Keratinocyte (primary cell): ENCODE results near the gene ADGRD1. TPM values are rescaled to one million over a fixed set of nuclear protein-coding genes. Genes with fewer than 3 reads are reported as not detected.

Experiments used
- DNase-seq: peaks from one replicate; pipeline ENCODE4 v3.0.0-alpha.2; 2011; ENCODE audit warnings: low read depth, missing footprints, low spot score
- FAIRE-seq: peaks from 2 replicates; lab custom pipeline; 2011; peaks lifted over from hg19 to GRCh38; lab: Jason Lieb, UNC
- H2AFZ ChIP-seq: 2 replicates; pipeline ENCODE4 v1.6.0; 2012; ENCODE audit warnings: low read length, control low read depth, inconsistent platforms; ENCODE audit not compliant: control insufficient read depth
- H3K27ac ChIP-seq: 2 replicates; pipeline ENCODE4 v1.5.1; 2011; ENCODE audit warnings: low read length; ENCODE audit not compliant: control insufficient read depth, insufficient read depth
- H3K27me3 ChIP-seq: 3 replicates; pipeline ENCODE4 v1.6.0; 2011; ENCODE audit warnings: low read length; ENCODE audit not compliant: control insufficient read depth, insufficient read depth; ENCODE audit errors: extremely low read depth
- H3K36me3 ChIP-seq, 2 experiments: 2 replicates in 1 of 2; 3 replicates in 1 of 2; pipeline ENCODE4 v1.5.1; 2011; ENCODE audit warnings: low read length in 2 of 2, mild to moderate bottlenecking in 1 of 2; ENCODE audit not compliant: control insufficient read depth in 2 of 2, insufficient read depth in 2 of 2; ENCODE audit errors: extremely low read depth in 1 of 2
- H3K4me1 ChIP-seq: 3 replicates; pipeline ENCODE4 v1.5.1; 2011; ENCODE audit warnings: low read length; ENCODE audit not compliant: control insufficient read depth, insufficient read depth; ENCODE audit errors: extremely low read depth
- H3K4me2 ChIP-seq: 3 replicates; pipeline ENCODE4 v1.6.0; 2011; ENCODE audit warnings: low read depth, low read length; ENCODE audit not compliant: control insufficient read depth, insufficient read depth; ENCODE audit errors: extremely low read depth
- H3K4me3 ChIP-seq, 3 experiments: fragments of 200-600 bp in 1 of 3; sonication (generic) in 1 of 3; 2 replicates in 2 of 3; 3 replicates in 1 of 3; pipeline ENCODE4 v1.5.1; 2011 to 2016; ENCODE audit warnings: low read length in 3 of 3, mild to moderate bottlenecking in 3 of 3, control low read depth in 2 of 3, inconsistent platforms in 1 of 3, low read depth in 1 of 3, mixed read lengths in 1 of 3, mixed run types in 1 of 3, moderate library complexity in 1 of 3; ENCODE audit not compliant: control insufficient read depth in 2 of 3, insufficient read depth in 2 of 3; ENCODE audit errors: extremely low read depth in 1 of 3
- H3K79me2 ChIP-seq: 2 replicates; pipeline ENCODE4 v1.6.0; 2012; ENCODE audit warnings: low read length; ENCODE audit not compliant: control insufficient read depth, insufficient read depth
- H3K9ac ChIP-seq: 3 replicates; pipeline ENCODE4 v1.6.0; 2011; ENCODE audit warnings: low read length; ENCODE audit not compliant: control insufficient read depth, insufficient read depth; ENCODE audit errors: extremely low read depth
- H3K9me1 ChIP-seq: 3 replicates; pipeline ENCODE4 v1.6.0; 2011; ENCODE audit warnings: low read length; ENCODE audit not compliant: control insufficient read depth, insufficient read depth; ENCODE audit errors: extremely low read depth
- H3K9me3 ChIP-seq: 2 replicates; pipeline ENCODE4 v1.5.1; 2012; ENCODE audit warnings: low read depth, low read length; ENCODE audit not compliant: control insufficient read depth
- H4K20me1 ChIP-seq: 3 replicates; pipeline ENCODE4 v1.6.0; 2011; ENCODE audit warnings: low read length; ENCODE audit not compliant: control insufficient read depth, insufficient read depth; ENCODE audit errors: extremely low read depth
- CTCF ChIP-seq, 3 experiments: IDR thresholded peaks in 1 of 3; conservative IDR thresholded peaks in 1 of 3; optimal IDR thresholded peaks in 1 of 3; 2 replicates in 2 of 3; 3 replicates in 1 of 3; pipeline versions ENCODE3 to v1.5.1; 2011; ENCODE audit warnings: low read length in 3 of 3, mild to moderate bottlenecking in 3 of 3, moderate library complexity in 2 of 3, control low read depth in 1 of 3, inconsistent platforms in 1 of 3; ENCODE audit not compliant: insufficient read depth in 2 of 3; ENCODE audit errors: extremely low read depth in 1 of 3
- EZH2 ChIP-seq: IDR thresholded peaks from one replicate; pipeline ENCODE4 v1.6.1; 2012; ENCODE audit warnings: inconsistent platforms, mild to moderate bottlenecking, low read length, moderate library complexity
- dilution Hi-C: fragments of 300-500 bp; cut with MboI; formaldehyde crosslinking; loops from one replicate; pipeline ENCODE4 v1.7.0; 2020; ENCODE audit warnings: low sequenced_read_pairs; ENCODE audit not compliant: extremely low pct_ligation_motif_present
- polyA plus RNA-seq, 5 experiments: library from polyadenylated mRNA; depleted of rRNA in 3 of 5; stranded (reverse) in 3 of 5; stranded (forward) in 1 of 5; unstranded in 1 of 5; fragments of >200 nt; gene quantifications; 1 replicate in 1 of 5; 2 replicates in 3 of 5; 3 replicates in 1 of 5; pipeline versions ENCODE4 v1.2.1 to v1.2.3, GENCODE V29; 2011 to 2012; ENCODE audit warnings: missing spikeins in 2 of 5, low read depth in 1 of 5, low replicate concordance in 1 of 5

ADGRD1 gene
- polyA plus RNA-seq, 1 donor (not counting 4 experiments of a cell fraction or from before 2014, with no cell fraction given) = not detected

GRCh38 chr12:130920723-130921381 lies 32.9 kb upstream of the ADGRD1 start:
- Histone ChIP-seq H2AFZ (no peak overlapping the region), H3K4me3 (no peak overlapping the region), H3K79me2 (no peaks in the 10 kb centered on the region), H3K9ac (no peak overlapping the region), H3K27me3 (peaks cover 14% of the 10 kb centered on the region), H3K9me3 (no peaks in the 10 kb centered on the region), H3K4me2 (no peak overlapping the region), H3K36me3 (no peaks in the 10 kb centered on the region), H3K27ac (no peak overlapping the region), H3K4me1 (no peaks in the 10 kb centered on the region), H3K9me1 (no peaks in the 10 kb centered on the region), H4K20me1 (no peaks in the 10 kb centered on the region)
- FAIRE-seq (no peak), DNase-seq (no peak)
- dilution Hi-C loops = no loop called here
- TF ChIP-seq CTCF (optimal IDR thresholded peaks at IDR 0.05 in 1 of 3, IDR thresholded peaks at IDR 0.05 in 1 of 3, conservative IDR thresholded peaks at IDR 0.05 in 1 of 3; ENCODE audit: extremely low read depth in 1 of 3, insufficient read depth in 2 of 3, low read length in 3 of 3) = no peak
- TF ChIP-seq EZH2 = no peak

GRCh38 chr12:130922511-130922953 lies 31.2 kb upstream of the ADGRD1 start:
- DNase-seq (no peak), FAIRE-seq (no peak)
- Histone ChIP-seq H3K27ac (no peak overlapping the region), H4K20me1 (no peaks in the 10 kb centered on the region), H3K27me3 (peaks cover 4% of the 10 kb centered on the region), H3K79me2 (no peaks in the 10 kb centered on the region), H3K9ac (no peak overlapping the region), H2AFZ (no peak overlapping the region), H3K9me1 (no peaks in the 10 kb centered on the region), H3K36me3 (no peaks in the 10 kb centered on the region), H3K4me2 (no peak overlapping the region), H3K9me3 (no peaks in the 10 kb centered on the region), H3K4me3 (no peak overlapping the region), H3K4me1 (no peaks in the 10 kb centered on the region)
- dilution Hi-C loops = no loop called here
- no peak for TF ChIP-seq CTCF (optimal IDR thresholded peaks at IDR 0.05 in 1 of 3, IDR thresholded peaks at IDR 0.05 in 1 of 3, conservative IDR thresholded peaks at IDR 0.05 in 1 of 3; ENCODE audit: extremely low read depth in 1 of 3, insufficient read depth in 2 of 3, low read length in 3 of 3)
- no peak for TF ChIP-seq EZH2
